Pancreas (tissue), 8 donors: ENCODE data around the gene NSUN7. TPM values are rescaled to one million over a fixed set of nuclear protein-coding genes. Genes with fewer than 3 reads are reported as not detected.

ENCODE experiments used
- polyA plus RNA-seq, 2 donors: library from polyadenylated mRNA; stranded (reverse); fragments of 200-250 nt; gene quantifications; one replicate each; pipeline ENCODE4 v1.2.3, GENCODE V29; 2013
- total RNA-seq, 6 donors: library from RNA; stranded (reverse); fragmentation: NEBNext Ultra II Directional in 4 of 6; extraction: Animal tissue kit (Norgen Biotek cat#: 25700) in 4 of 6; gene quantifications; one replicate each; pipeline versions ENCODE4 v1.2.1 to v1.2.4, GENCODE V29; 2021 to 2023
- donor health status: healthy with polysubstance abuse.
- donor health status: DM: no; HTN: no; CAD: no; lungs with moderate emphysema.
- donor health status: DM: no; HTN: no; CAD: no.
- donor health status: Bipolar disorder and iron deficiency.
- donor health status: DM: yes; HTN: yes; CAD: no.
- donor health status: DM: no; HTN: no; CAD: no.
- donor health status: DM: no; HTN: no; CAD: no.
- donor health status: DM: yes; HTN: yes; CAD: no.

The NSUN7 gene
- total and polyA plus RNA-seq, 8 donors = 4.5 to 10.5 (median 6.3) TPM

Other genes with a start within 250 kb of the NSUN7 start
- gene RBM47, start 120.1 kb upstream of the NSUN7 start, total RNA-seq = 10 to 100 TPM; 25.7 to 59.6 (median 41.6) TPM
- 10 to 100 TPM; 12.3 to 18.0 TPM for gene RBM47, start 120.1 kb upstream of the NSUN7 start, polyA plus RNA-seq